Stimulated activated CD4-positive, alpha-beta T cell treated with anti-CD3 and anti-CD28 coated beads, Interleukin-1b, Interleukin-23, amount 100 ng/mL, for 48 hours (primary cell): ENCODE data around the gene STK32B.

Experiments used
- DNase-seq: peaks from one replicate; pipeline ENCODE4 v3.0.0-alpha.2; 2020

Gene STK32B

DNA sequence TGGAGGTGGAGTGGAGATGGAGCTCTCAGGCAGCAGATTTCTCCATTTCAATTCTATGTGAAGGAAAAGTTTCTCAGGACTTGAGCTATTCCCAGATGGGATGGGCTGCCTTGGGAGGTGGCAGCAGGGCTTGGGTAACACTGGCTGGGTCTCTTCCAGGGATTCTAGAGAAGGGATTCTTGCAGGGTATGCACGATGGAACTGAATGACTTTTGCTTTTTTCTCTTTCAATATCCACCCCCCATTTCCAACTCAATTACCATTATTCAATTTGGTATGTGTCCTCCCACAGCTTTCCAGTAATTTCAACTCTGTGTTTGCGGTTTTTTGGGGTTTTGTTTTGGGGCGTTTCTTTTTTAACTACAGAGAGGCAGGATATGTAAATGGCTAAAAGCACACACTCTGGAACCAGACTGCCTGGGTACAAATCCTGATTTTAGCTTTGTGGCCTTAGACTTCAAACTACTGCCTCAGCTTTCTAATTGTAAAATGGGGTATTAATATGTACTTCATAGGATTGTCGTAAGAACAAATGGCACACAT lies 428.3 kb downstream of the STK32B start:
- DNase-seq: no peak

DNA sequence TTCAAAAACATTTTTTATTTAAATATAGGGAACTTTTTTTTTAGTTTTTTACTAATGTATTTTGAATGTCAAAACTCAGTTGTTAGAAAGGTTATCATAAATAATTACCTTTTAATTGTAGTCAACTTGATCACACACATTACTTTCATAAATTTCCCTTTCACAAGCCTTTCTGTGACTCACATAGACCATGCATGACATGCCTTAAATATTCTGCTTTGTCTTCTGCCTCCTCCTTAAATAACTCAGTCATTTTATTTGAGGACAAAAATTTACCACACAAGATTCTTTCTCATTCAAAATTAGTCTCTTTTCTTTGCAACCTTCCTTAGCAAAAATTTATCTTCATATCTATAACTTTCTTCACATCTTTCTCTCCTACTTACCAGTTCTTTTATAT lies 437.1 kb downstream of the STK32B start:
- no peak for DNase-seq

DNA sequence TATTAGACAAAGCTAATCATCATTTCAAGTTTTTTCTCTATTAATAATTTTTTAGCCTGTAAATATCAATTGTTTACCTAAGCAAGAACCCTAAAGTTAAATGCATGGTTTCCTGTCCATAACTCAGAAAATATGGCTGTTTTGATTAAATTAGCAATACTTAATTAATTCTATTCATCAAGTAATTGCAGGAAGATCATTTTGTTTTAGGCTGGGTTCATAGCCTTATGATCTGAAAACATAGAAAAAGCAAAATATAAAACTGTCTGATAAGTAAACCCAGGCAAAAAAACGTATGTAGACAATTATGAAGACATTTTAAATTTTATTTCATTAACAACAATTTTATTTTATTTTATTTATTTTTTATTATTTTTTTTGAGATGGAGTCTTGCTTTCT lies 438.0 kb downstream of the STK32B start:
- no peak for DNase-seq

- DNase-seq: no peak
Observed at GRCh38 chr4:5497489-5497888, 446.2 kb downstream of the STK32B start.

- DNase-seq: no peak
Observed at GRCh38 chr4:5500165-5500564, 448.9 kb downstream of the STK32B start.

GRCh38 chr4:5503336-5503936 lies 452.2 kb downstream of the STK32B start:
- DNase-seq: no peak

GRCh38 chr4:5504486-5504885 lies 453.2 kb downstream of the STK32B start:
- no peak for DNase-seq

GRCh38 chr4:5510504-5510903 lies 459.2 kb downstream of the STK32B start:
- no peak for DNase-seq

GRCh38 chr4:5511791-5512190 lies 460.5 kb downstream of the STK32B start:
- no peak for DNase-seq

DNA sequence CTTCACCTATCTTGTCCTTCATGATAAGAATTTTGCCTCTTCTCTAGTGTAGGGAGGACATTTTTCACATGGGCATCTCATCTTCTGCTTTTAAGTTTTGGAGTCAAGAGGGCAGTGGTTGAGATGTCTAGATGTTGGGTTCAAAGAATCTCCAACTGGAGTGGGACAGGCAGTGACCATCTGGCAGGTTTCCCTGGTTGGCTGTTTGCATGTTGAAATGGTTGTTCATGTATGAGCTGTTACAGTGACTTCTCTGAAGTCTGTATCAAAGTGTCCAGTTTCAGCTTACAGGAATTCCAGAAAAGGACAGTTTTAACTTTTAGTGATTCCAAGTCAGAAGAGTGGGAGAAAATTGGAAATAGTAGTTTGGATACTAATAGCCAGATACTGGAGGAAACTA lies 464.4 kb downstream of the STK32B start:
- no peak for DNase-seq

DNA sequence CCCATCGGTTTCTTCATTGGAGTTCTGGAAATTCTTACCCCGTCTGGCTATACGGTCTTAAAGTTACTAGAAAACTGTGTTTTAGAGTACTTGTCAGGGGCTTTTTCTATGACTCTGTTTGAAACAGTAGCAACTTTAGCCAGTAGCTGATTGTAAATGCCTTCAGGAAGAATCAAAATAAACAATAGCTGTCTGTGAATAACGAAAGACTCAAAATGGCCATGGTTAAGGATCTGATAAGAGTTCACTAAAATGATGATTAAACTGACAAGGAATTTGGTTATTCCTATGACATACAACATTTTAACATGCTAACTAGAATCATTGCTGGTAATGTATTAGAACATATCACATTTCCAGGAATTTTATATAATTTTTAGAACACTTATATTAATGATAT lies 466.1 kb downstream of the STK32B start:
- DNase-seq: no peak

DNA sequence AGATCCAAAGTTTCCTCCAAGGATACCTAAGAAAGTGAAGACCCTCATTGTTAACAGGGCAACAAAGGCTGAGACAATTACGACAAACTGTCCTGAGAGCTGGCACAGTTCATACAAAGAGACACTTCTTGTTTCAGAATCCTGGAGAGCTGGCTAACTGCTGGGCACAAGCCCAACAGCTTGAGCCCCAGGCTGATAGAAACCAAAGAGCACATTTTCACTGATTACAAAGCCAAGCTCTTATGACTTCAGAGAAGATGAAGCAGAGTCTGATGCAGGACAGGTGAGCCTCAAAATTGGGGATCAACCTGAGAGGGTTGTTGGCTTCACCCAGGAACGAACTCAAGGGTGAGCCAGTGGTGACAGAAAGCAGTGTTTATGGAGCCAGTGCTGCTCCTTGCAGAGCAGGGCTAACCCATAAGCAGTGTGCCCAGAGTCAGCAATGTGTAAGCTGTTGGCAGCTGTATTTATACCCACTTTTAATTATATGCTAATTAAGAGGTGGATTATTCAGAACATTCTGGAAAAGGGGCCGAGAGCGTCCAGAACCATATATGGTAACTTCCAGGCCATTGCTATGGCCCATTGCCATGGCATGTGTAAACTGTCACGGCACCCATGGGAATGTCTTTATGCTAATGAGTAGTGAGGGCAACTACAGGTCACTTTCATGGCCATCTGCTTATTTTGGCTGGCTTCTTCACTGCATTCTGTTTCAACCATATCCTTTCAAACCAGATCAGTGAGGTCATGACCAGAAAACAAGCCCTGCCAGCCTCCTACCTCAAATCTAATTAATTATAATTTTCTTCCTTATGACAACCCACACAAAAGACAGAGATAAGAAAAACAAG lies 473.4 kb downstream of the STK32B start:
- no peak for DNase-seq

DNA sequence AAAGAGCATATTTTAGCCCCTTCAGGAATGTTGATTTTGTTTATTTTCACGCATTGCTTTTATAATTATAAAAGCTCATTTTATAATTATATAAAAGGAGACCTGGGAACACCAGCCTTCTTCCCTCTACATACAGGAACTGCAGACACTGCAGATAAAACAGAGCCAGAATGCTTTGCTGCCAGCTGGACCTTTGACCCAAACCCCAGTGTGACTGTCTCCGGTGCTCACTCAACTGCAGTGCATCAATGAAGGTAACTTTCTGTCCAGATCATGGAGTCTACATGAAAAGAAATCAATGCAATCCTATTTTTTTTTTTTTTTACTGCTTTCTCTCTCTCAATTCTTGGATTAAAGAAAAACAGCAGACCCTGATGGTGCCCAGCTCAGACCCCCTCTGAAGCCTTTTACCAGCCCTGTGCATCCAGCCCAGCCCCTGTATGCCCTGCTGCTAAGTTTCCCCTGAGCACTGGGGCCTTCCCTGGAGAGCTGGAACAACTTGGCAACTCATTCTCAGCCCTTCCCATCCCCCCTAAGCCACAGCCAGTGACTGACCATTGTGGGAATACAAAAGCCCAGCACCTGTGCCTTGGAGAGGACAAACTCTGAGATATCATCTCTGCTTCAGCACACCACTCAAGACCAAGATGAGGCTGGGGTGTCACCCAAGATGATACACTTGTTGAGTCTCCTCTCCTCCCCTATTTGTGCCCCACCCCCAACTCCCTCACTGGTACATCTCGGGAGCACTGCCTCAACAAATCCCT lies 475.0 kb downstream of the STK32B start:
- DNase-seq: no peak

- DNase-seq: no peak
Observed at GRCh38 chr4:5527211-5527610, 475.9 kb downstream of the STK32B start.

- DNase-seq: no peak
Observed at GRCh38 chr4:5528031-5528436, 476.8 kb downstream of the STK32B start.

- DNase-seq: no peak
Observed at GRCh38 chr4:5532100-5532499, 480.8 kb downstream of the STK32B start.

DNA sequence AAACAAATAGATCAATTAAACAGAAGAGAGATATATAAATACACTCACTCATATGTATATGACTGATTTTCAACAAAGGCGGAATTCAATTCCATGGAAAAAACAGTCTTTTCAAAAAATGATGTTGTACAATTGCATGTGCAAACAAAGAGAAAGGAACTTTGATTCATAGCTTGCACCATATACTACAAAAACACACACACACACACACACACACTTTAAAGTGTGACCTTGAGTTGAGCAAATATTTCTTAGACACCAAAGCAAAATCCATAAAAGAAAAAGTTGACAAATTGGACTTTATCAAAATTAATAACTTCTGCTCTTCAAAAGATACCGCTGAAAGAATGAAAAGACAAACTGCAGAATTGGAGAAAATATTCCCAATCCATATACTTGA lies 488.3 kb downstream of the STK32B start:
- no peak for DNase-seq

GRCh38 chr4:5541169-5541568 lies 489.9 kb downstream of the STK32B start:
- DNase-seq: no peak

GRCh38 chr4:5543681-5544080 lies 492.4 kb downstream of the STK32B start:
- no peak for DNase-seq

DNA sequence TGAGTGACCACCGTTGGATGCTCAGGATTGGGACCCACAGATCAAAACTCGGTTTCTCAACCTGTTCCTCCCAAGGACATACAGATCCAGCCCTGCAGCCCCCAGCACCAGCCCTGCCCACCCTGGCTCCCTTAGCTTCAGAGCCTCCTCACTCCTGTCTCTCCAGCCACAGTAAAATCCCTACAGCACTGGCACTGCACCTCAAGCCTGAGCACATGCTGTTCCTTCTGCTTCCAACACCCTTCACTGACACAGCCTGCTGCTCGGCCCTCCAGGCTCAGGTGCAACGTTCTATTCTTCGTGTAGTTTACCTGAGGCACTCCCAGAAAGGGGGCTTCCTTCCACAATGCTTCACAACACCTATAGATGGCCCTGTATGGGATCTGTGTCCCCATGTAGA lies 493.5 kb downstream of the STK32B start:
- no peak for DNase-seq

GRCh38 chr4:5545271-5545670 lies 494.0 kb downstream of the STK32B start:
- DNase-seq: no peak

- no peak for DNase-seq
Observed at GRCh38 chr4:5547651-5548249, 496.5 kb downstream of the STK32B start.
